Panc1 (cell line): ENCODE data around the gene DPPA5.

ENCODE experiments used
- POLR2AphosphoS5 ChIP-seq: IDR thresholded peaks from 2 replicates; pipeline ENCODE4 v1.6.1; 2012; ENCODE audit warnings: mild to moderate bottlenecking, low read depth, low read length, moderate library complexity
- REST ChIP-seq, 2 experiments: IDR thresholded peaks; 2 replicates each; pipeline ENCODE4 v1.6.1; 2011 to 2012; ENCODE audit warnings: low read depth in 2 of 2, control low read depth in 1 of 2, low read length in 1 of 2, mild to moderate bottlenecking in 1 of 2, moderate library complexity in 1 of 2; ENCODE audit not compliant: insufficient read depth in 1 of 2
- SIN3A ChIP-seq: IDR thresholded peaks from 2 replicates; pipeline ENCODE4 v1.6.1; 2012; ENCODE audit warnings: low read depth, mild to moderate bottlenecking, low read length, moderate library complexity, borderline replicate concordance; ENCODE audit not compliant: insufficient read depth
- TCF7L2 ChIP-seq: IDR thresholded peaks from 2 replicates; pipeline ENCODE4 v1.6.1; 2011; ENCODE audit warnings: mild to moderate bottlenecking, low read depth, low read length, inconsistent platforms
- TF ChIP-seq, protein P1 (sequence below): fragments of 450-650 bp; IDR thresholded peaks from 2 replicates; pipeline ENCODE4 v1.5.1; 2017; ENCODE audit warnings: mild to moderate bottlenecking

- TF ChIP-seq, protein P1, sequence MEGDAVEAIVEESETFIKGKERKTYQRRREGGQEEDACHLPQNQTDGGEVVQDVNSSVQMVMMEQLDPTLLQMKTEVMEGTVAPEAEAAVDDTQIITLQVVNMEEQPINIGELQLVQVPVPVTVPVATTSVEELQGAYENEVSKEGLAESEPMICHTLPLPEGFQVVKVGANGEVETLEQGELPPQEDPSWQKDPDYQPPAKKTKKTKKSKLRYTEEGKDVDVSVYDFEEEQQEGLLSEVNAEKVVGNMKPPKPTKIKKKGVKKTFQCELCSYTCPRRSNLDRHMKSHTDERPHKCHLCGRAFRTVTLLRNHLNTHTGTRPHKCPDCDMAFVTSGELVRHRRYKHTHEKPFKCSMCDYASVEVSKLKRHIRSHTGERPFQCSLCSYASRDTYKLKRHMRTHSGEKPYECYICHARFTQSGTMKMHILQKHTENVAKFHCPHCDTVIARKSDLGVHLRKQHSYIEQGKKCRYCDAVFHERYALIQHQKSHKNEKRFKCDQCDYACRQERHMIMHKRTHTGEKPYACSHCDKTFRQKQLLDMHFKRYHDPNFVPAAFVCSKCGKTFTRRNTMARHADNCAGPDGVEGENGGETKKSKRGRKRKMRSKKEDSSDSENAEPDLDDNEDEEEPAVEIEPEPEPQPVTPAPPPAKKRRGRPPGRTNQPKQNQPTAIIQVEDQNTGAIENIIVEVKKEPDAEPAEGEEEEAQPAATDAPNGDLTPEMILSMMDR = no peak
- TF ChIP-seq REST (IDR thresholded peaks at IDR 0.05; ENCODE audit: insufficient read depth in 1 of 2, low read depth in 2 of 2, low read length in 1 of 2) = no peak
- no peak for TF ChIP-seq POLR2AphosphoS5
- TF ChIP-seq SIN3A = no peak
- TF ChIP-seq TCF7L2 = no peak
Measured at GRCh38 chr6:73400656-73401055, 46.6 kb upstream of the DPPA5 start.
